DMS 273 (cell line): ENCODE results near the gene CA10.

Source experiments
- DNase-seq: peaks from one replicate; lab custom pipeline; 2025; ENCODE audit not compliant: unreplicated experiment; lab: John Stamatoyannopoulos, UW

The CA10 gene

GRCh38 chr17:51955245-51955644 lies 203.3 kb downstream of the CA10 start:
- no peak for DNase-seq

DNA sequence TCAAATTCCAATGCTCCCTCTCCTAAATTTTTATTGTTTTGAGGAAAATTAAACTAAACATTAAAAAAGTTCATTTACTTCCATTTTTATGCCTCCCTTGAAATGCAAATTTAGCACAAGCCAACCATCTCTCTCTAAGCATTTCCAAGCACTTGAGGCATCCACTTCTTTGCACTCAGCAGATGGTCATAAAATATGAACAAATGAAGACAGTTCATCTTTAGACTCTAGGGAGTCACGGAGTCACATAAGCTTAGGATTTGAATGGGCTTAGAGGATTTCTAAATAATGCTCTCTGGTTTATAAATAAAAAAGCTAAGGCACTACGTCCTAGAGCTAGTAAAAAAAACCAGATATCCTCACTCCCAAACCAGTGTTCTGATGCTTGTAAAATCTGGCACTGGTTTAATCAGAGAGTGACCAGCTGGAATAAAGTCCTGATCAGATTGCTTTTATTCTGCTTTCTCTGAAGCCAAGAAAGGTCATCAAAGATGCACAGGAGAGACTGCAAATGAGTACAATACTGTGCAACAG lies 204.2 kb downstream of the CA10 start:
- DNase-seq: no peak

GRCh38 chr17:51951741-51952140 lies 206.8 kb downstream of the CA10 start:
- DNase-seq: no peak

- peak; percentile 59 for DNase-seq
Measured at GRCh38 chr17:51948128-51948527, 210.4 kb downstream of the CA10 start.

DNA sequence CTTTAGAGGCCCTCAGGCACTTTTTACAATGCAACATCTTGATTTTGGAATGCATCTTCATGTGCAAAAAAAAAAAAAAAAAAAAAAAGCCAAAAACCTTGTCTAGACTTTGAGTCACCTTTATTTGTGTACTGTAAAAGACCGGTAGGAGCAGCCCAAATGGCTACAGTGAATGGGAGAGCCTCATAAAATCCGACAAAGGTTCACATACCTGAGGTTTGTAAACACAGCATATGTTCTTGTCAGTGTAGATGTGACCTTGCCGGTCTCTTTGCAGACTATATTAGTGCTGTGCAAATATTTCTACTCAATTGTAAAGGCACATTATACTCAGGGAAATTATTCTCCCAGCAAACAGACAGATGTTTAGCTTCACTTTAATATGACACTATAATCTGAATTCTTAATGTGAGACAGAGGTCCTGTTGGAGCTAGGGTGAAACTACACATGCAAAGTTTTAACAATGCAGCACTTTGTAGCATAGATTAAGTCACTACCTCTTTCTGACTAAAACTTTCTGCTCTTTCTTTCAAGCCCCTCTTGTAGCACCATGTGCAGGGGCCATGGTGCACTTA lies 211.3 kb downstream of the CA10 start:
- no peak for DNase-seq

GRCh38 chr17:51946311-51946710 lies 212.2 kb downstream of the CA10 start:
- DNase-seq: no peak

DNA sequence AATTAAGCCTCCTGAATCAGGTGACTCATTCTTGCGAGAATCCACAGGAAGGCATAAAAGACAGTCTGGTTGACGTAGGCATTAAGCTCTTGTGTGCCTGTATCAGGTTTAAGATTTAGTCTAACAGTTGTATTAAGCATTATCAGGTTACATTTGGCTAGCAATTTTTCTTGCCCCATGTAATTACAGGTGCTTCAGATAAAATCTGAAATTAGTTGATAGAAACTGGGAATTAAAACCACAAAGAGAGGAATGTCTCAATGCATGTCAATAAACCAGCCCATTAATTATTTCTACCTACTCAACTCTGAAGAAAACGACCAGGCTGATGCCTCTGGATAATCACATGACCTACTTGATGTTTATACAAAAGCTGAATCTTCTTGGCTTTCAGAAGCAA lies 217.2 kb downstream of the CA10 start:
- no peak for DNase-seq

GRCh38 chr17:51937264-51937663 lies 221.2 kb downstream of the CA10 start:
- DNase-seq: no peak

DNA sequence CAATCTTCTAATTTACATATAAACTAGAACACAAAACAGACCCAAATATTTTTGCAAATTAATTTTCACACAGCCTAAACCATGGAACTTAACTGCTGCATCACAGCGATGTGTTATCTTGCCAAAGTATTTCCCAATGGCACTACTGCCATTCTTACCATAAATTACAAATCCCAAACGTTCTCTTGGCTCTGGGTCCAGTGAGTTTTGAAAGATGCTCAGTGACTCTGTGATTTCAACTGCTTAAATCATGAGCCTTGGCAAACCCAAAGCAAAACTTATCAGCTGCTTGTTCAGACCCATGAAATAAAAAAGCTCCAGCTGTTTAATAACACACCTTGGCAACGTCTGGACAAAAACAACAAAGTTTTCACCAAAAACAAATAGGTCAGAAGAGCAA lies 223.0 kb downstream of the CA10 start:
- DNase-seq: no peak

- no peak for DNase-seq
Measured at GRCh38 chr17:51933647-51934046, 224.9 kb downstream of the CA10 start.

- DNase-seq: no peak
Measured at GRCh38 chr17:51926448-51926847, 232.1 kb downstream of the CA10 start.

DNA sequence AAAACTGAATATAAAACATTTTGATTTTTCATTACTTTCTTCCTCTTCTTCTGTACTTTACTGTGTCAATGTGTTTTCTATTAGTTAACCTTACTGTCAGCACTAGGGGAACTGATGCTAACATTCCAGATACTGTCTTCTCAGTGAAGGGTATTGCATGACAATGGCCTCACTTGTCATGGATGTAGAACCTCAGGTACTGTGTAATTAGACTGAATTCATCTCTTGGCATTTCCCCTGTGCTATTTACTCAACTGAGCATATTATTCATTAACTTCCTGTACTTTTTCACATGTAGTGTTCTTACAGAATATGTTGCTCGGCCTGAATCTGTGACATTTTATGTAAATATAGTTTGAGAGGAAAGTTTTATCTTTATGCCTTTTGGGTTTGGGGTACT lies 237.0 kb downstream of the CA10 start:
- DNase-seq: no peak

DNA sequence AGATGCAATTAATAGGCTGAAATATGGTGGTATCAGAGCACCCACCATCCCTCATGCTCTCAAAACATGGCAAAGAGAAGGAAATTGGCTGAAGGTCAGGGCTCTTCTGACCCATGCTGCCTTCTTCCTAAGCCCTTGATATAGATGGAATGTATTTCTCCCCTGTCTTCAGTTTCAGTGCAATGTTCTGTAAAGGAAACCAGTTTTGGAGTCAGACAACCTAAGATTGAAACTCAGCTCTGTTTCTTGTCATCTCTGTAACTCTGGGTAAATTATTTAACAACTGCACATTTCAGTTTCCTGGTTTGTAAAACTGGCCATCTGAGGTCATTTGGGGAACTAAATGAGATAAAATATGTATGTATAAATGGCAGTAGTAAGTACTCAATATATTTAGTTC lies 243.9 kb downstream of the CA10 start:
- no peak for DNase-seq

GRCh38 chr17:51913491-51914205 lies 244.9 kb downstream of the CA10 start:
- no peak for DNase-seq

DNA sequence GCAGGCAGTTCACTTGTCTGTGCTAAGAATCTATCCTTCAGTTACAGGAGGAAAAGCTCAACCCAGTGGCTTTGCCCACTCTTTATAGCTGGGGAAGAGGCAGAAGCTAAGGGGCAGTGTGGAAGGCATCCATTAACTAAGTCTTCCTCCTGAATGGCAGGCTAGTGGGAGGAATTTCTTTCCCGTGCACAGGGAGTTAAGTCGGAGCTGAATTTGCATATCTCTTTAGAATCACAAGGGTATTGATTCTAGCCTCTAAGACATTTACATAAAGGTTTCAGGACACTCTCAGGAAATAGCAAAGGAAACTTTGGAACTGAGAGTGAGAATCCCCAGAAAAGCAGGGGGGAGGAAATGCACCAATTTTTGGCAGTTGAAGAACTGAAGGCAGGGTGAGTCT lies 245.6 kb downstream of the CA10 start:
- DNase-seq: no peak

DNA sequence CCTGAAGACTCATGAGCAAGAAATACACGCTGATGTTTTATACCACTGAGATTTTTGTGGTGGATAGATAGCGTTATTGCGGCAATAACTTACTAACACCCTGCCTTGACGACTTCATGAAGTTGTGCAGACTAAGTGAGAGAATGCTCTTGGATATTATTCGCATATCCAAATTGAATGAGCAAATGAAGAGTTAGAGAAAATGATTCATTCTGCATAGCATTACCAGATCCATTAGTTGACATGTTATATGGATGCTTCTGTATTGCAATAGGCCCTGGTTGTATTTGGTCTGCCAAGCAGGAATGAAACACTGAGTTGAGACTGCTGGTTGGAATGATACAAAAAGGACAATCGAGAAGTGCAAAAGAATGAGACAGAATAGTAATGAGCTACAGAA lies 247.3 kb downstream of the CA10 start:
- no peak for DNase-seq

- DNase-seq: no peak
Measured at GRCh38 chr17:51909971-51910370, 248.5 kb downstream of the CA10 start.

DNA sequence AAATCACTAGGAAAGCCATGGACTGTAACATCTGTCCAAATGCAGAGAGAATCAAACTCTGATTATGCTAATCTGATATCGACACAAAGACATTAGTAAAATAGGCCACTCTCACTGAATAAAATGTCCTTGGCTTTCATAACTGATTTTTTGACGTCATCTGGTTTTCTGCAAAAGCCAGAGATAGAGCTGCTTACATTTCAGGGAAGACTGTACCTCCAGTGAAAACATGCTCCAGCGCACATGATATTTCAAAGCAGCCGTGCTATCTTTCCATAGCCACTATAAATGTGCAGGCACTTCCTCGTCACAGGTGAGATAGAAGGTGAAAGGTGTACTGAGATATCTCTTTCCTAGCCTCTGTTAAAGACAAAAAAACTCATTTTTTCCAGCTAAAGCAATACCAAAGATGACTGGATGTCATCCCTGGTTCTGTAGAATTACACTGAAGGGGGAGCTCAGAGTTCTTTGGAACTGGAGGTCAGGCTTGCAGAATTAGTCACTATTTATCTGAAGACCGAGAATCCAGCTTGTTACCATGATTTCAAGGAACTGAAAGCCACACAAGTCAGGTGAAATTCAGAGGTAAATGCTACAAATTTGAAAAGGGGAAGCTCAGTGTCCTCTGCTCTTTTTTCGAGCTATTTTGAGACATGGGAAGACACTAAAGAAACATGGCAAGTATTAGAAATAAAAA lies 249.5 kb downstream of the CA10 start:
- no peak for DNase-seq

DNA sequence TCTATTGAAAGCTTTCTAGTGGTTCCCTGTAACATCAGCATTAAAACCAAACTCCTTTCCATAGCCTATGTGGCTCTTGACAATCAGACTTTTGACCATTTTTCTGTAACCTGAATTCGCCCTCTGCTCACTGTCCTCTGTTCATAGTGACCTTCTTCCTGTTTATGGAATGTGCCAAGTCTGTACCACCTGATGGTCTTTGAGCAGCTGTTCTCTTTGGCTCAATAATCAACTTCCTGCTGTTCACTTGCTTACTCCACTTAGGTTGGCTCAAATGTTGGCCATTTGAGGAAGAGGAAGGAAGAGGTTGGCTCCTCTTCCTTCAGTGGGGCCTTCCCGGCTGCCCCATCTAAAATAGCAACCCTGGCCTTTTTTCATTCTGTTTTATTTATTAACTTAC lies 251.5 kb downstream of the CA10 start:
- no peak for DNase-seq

- no peak for DNase-seq
Measured at GRCh38 chr17:51904379-51904778, 254.1 kb downstream of the CA10 start.

GRCh38 chr17:51901242-51901641 lies 257.3 kb downstream of the CA10 start:
- DNase-seq: no peak

DNA sequence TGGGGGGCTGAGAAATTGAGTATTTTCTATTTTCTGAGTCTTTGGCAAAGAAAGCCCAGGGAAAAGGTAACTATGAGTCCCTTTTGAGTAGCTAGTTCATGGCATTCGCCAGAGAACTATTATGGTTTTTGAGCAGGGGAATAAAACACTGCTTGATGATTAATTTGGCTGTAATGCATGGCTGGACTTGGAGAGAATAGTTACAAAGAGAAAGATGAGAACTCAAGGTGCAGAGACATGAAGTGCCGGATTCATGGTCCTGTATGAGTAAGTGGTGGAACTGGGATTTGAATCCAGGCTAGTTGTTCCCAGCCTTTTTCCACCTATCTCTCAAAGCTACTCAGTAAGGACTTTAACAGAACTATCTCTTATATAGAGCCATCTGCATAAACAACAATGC lies 266.6 kb downstream of the CA10 start:
- DNase-seq: no peak
